Hematopoietic multipotent progenitor cell (in vitro differentiated cells): ENCODE results near the gene IGF2BP2. TPM values are rescaled to one million over a fixed set of nuclear protein-coding genes. Genes with fewer than 3 reads are reported as not detected.
"Not testable (repeated sequence)": the region's sequence is repeated elsewhere in the genome, so short reads cannot be mapped to it uniquely, and the experiment has no call there.

Source experiments
- DNase-seq, 3 donors: peaks; one replicate each; pipeline ENCODE4 v3.0.0-alpha.2; 2011 to 2015; ENCODE audit warnings: low read depth in 2 of 3, low spot score in 2 of 3
- total RNA-seq: library from RNA; depleted of rRNA; stranded (reverse); fragments of >200 nt; gene quantifications from one replicate; pipeline ENCODE4 v1.2.3, GENCODE V29; 2012

IGF2BP2 gene
- total RNA-seq, 1 donor = 39.6 TPM

- DNase-seq = not testable (repeated sequence)
Measured at GRCh38 chr3:185838417-185838989, 13.7 kb upstream of the IGF2BP2 start.

DNA sequence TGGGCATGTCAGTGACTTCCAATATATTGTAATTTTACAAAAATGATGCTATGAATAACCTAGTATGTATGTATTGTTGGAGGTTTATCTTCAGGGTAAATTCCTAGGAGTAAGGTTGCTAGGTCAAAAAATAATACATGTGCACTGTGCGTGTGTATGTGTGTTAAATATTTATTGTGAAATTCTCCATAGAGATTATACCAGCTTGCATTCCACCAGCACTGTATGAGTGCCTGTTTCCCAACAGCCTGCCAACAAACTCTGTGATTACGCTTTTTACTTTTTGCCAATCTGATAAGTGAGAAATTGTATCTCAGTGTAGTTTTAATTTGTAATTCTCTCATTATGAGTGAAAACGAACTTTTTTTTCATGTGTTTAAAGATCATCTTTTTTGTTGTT lies 12.6 kb upstream of the IGF2BP2 start:
- DNase-seq = no peak

- DNase-seq = no peak
Measured at GRCh38 chr3:185831990-185832389, 7.1 kb upstream of the IGF2BP2 start.

DNA sequence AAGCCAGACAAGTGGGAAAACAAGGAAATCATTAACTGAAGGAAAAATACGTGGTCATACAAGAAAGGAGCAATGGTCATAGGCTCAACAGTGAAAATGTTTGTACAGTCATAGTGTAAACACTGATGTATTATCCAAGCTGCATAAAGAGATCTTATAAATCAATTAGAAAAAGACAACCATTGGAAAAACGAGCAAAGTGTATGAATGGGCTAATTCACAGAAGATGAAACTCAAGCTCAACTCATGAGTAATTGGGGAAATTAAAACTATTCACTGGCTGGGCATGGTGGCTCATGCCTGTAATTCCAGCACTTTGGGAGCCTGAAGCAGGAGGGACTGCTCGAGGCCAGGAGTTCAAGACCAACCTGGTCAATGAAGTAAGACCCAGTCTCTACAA lies 6.4 kb upstream of the IGF2BP2 start:
- DNase-seq = no peak

DNA sequence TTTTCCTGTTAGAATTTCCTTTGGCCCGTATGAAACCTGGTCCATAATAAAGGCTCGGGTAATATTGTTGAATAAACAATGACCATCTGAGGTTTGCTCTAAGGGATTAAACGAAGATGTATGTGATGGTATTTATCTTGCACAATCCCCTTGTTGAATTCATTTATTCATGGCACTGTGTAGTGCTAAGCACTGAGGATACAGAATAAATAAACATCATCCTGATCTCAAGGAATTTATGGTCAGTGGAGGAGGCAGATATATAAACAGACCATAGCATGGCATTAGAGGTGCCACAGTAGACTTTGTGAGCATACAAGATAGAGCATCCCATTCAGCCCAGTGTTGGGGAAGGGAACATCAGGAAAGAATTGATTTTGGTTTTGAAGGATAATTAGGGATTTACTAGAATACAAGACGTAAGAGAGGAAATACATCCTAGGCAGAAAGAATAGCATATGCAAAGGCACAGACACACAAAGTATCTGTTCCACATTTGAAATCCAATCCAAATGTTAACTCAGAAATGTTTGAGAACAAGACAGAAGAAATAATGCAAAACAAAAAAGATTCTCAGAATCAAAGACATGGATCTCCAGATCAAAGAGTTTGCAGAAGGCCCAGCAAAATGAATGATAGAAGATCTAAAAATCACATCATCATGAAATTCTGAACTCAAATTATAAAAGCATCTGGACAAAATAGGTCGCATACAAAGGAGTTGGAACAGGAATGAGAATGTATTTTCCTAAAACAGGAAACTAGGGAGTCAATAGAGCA lies 5.4 kb upstream of the IGF2BP2 start:
- no peak for DNase-seq

DNA sequence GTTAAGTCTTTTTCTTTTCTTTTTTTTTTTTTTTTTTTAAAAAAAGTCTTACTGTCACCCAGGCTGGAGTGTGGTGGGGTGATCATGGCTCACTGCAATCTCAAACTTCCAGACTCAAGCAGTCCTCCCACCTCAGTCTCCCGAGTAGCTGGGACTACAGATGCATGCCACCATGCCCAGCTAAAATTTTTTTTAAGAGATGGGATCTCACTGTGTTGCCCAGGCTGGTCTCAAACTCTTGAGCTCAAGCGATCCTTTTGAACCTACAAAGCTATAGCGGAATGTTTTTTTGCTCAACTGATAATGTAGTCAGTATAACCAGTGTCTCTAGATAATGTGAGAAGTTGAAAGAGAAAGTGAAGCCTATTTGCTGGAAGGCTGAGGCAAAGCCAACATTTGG lies 3.9 kb upstream of the IGF2BP2 start:
- DNase-seq = no peak

- DNase-seq = no peak
Measured at GRCh38 chr3:185827595-185828344, 2.9 kb upstream of the IGF2BP2 start.

GRCh38 chr3:185825639-185826481 lies 1.0 kb upstream of the IGF2BP2 start:
- peak in 2 of 3 donors; percentile 52 to 62 for DNase-seq

- peak in 2 of 3 donors; percentile 35 to 36 for DNase-seq
Measured at GRCh38 chr3:185824051-185825005, 514 bp downstream of the IGF2BP2 start.

GRCh38 chr3:185823078-185824044 lies 1.5 kb downstream of the IGF2BP2 start:
- DNase-seq = peak in 2 of 3 donors; percentile 47 to 57

GRCh38 chr3:185822221-185823000 lies 2.4 kb downstream of the IGF2BP2 start:
- no peak for DNase-seq

- DNase-seq = no peak
Measured at GRCh38 chr3:185820973-185821758, 3.7 kb downstream of the IGF2BP2 start.

- no peak for DNase-seq
Measured at GRCh38 chr3:185818267-185818875, 6.5 kb downstream of the IGF2BP2 start.

- peak in 1 of 3 donors; percentile 12 for DNase-seq
Measured at GRCh38 chr3:185815391-185816282, 9.2 kb downstream of the IGF2BP2 start.

- DNase-seq = no peak
Measured at GRCh38 chr3:185813691-185814215, 11.1 kb downstream of the IGF2BP2 start.
